DMS53 (cell line): ENCODE measurements around the gene PCDHB14.
"Not testable (repeated sequence)": the region's sequence is repeated elsewhere in the genome, so short reads cannot be mapped to it uniquely, and the experiment has no call there.

Experiments used
- DNase-seq: peaks from one replicate; lab custom pipeline; 2025; lab: John Stamatoyannopoulos, UW

PCDHB14 gene

GRCh38 chr5:141210281-141210680, 12.9 kb upstream of the PCDHB14 start:
- not testable (repeated sequence) for DNase-seq

GRCh38 chr5:141210849-141211248, 12.3 kb upstream of the PCDHB14 start:
- not testable (repeated sequence) for DNase-seq

DNA sequence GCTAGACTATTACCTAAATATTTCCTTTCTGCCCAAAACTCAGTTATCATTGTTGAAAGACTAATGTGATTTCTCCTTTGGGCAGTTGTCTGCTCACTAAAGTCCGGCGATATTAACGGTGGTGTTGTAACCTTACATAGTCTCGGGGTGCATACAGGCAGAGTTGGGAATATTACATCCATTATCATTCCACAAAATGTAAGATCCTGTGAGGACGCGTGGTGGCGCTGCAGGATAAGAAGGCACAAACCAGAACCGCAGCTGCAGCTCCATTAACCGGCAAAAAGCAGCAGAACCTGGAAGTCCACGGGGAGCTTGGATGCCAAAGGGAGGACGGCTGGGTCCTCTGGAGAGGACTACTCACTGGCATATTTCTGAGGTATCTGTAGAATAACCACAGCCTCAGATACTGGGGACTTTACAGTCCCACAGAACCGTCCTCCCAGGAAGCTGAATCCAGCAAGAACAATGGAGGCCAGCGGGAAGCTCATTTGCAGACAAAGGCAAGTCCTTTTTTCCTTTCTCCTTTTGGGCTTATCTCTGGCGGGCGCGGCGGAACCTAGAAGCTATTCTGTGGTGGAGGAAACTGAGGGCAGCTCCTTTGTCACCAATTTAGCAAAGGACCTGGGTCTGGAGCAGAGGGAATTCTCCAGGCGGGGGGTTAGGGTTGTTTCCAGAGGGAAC, 9.3 kb upstream of the PCDHB14 start, which contains the start of gene PCDHB13:
Gene PCDHB13, plus strand, starts transcription at position 264 of the 684 bp plus-strand sequence. Its CDS starts 205 bp downstream, at position 469.
- peak; percentile 84 for DNase-seq

DNA sequence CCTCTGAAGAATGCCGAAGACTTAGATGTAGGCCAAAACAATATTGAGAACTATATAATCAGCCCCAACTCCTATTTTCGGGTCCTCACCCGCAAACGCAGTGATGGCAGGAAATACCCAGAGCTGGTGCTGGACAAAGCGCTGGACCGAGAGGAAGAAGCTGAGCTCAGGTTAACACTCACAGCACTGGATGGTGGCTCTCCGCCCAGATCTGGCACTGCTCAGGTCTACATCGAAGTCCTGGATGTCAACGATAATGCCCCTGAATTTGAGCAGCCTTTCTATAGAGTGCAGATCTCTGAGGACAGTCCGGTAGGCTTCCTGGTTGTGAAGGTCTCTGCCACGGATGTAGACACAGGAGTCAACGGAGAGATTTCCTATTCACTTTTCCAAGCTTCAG, 8.6 kb upstream of the PCDHB14 start:
- DNase-seq: not testable (repeated sequence)

GRCh38 chr5:141215504-141215903, 7.6 kb upstream of the PCDHB14 start:
- not testable (repeated sequence) for DNase-seq

- DNase-seq: not testable (repeated sequence)
These were observed 7.1 kb upstream of the PCDHB14 start for GRCh38 chr5:141216035-141216434.

GRCh38 chr5:141224844-141225243, 1.7 kb downstream of the PCDHB14 start:
- not testable (repeated sequence) for DNase-seq

GRCh38 chr5:141225421-141225820, 2.3 kb downstream of the PCDHB14 start:
- not testable (repeated sequence) for DNase-seq

GRCh38 chr5:141234109-141234667, 11.0 kb downstream of the PCDHB14 start:
- DNase-seq: peak; percentile 45

GRCh38 chr5:141235922-141236321, 12.8 kb downstream of the PCDHB14 start:
- DNase-seq: not testable (repeated sequence)

GRCh38 chr5:141236516-141237313, 13.6 kb downstream of the PCDHB14 start:
- no peak for DNase-seq

DNA sequence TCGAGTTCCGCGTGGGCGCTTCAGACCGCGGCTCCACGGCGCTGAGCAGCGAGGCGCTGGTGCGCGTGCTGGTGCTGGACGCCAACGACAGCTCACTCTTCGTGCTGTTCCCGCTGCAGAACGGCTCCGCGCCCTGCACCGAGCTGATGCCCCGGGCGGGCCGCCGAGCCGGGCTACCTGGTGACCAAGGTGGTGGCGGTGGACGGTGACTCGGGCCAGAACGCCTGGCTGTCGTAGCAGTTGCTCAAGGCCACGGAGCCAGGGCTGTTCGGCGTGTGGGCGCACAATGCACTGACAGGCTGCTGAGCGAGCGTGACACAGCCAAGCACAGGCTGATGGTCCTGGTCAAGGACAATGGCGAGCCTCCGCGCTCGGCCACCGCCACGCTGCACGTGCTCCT, 18.4 kb downstream of the PCDHB14 start:
- DNase-seq: no peak

DNA sequence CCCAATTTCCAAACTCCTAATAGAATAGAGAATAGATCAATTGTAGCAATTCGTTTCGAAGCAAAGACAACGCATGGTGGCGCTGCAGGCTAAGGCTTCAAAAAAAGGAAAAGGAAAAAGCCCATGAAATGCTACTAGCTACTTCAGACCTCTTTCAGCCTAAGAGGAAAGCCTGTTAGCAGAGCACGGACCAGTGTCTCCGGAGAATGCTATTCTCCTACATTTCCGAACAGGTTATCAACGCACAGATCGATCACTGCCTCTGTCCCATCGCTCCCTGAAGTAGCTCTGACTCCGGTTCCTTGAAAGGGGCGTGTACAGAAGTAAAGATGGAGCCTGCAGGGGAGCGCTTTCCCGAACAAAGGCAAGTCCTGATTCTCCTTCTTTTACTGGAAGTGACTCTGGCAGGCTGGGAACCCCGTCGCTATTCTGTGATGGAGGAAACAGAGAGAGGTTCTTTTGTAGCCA, 22.1 kb downstream of the PCDHB14 start, which contains the start of gene PCDHB15:
Gene PCDHB15, plus strand, starts transcription at position 146 of the 468 bp plus-strand sequence. Its CDS starts 184 bp downstream, at position 330.
- peak; percentile 75 for DNase-seq

GRCh38 chr5:141246971-141247370, 23.8 kb downstream of the PCDHB14 start:
- not testable (repeated sequence) for DNase-seq

DNA sequence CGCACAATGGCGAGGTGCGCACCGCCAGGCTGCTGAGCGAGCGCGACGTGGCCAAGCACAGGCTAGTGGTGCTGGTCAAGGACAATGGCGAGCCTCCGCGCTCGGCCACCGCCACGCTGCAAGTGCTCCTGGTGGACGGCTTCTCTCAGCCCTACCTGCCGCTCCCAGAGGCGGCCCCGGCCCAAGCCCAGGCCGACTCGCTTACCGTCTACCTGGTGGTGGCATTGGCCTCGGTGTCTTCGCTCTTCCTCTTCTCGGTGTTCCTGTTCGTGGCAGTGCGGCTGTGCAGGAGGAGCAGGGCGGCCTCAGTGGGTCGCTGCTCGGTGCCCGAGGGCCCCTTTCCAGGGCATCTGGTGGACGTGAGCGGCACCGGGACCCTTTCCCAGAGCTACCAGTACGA, 24.3 kb downstream of the PCDHB14 start:
- DNase-seq: not testable (repeated sequence)

DNA sequence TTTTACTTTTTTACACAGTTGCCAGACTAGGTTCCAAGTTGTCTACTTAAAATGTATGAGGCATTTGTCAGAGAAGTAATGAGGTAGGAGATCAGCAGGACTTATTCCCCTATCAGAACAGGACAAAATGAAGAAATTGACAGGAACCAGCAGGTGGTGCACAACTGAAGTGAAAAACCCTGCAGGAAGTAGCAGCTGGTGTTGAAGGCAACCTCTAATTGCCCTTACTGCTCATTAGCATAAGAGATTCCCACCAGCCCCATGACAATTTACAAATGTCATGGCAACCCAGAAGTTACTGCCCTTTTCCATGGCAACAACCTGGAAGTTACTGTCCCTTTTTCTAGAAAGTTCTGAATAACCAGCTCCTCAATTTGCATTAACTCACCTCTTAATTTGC, 27.4 kb downstream of the PCDHB14 start:
- DNase-seq: no peak

DNA sequence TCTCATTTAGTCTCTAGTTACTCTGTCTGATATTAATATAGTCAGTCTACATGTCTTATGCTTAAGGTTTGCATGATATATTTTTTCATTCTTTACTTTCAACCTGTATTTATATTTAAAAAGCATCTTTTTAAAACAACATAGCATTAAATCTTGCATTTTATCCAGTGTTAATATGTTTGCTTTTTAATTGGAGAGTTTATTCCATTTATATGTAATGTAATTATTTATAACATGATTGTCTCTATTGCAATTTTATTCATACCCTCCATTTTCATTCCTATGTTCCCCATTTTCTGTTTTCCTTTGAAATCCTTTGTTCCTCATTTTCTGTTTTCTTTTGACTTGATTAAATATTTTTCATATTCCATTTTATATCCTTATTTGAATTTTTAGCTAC, 35.3 kb downstream of the PCDHB14 start:
- no peak for DNase-seq

DNA sequence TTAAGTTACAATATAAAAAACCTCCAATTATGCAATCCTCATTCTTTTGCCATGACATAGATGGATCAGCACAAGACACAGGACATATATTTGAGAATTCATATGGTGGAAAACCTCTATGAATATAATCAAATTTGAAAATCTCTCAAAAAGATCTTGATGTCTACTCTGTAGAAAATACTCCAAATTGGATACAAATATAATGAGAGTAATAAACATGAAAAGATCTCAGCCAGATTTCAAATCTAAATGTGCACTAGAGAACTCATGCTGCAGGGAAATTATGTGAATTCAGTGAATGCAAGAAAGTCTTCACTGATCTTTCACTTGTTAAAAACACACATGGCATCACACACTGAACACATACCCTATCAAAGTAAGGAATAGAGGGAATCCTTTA, 35.8 kb downstream of the PCDHB14 start:
- DNase-seq: no peak

DNA sequence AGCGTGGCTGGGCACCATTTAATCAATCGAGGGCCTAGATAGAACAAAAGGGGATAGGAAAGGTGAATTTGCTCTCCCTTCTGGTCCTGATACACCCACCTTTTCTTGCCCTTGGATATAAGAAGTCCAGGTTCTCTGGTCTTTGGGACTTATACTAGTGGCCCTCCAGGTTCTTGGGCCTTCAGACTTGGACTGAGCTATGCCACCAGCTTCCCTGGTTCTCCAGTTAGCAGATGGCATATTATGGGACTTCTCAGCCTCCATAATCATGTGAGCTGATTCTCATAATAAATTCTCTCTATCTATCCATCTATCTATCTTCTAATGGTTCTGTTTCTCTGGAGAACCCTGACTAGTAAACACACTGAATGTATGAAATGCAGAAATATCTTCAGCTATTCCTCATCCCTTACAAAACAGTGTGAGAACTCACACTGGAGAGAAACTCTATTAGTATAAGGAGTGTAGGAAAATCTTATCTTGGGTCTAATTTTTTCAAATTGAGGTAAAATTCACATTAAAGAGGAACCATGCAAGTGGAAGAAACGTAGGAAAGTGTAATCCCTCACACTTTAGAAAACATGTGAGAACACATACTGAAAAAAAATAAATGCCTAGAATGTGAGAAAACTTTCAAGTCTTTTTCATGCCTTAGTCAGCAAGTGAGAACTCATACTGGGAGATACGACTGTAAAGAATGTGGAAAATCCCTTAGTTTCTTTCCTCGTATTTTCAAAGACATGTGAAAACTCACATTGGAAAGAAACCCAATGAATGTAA, 37.5 kb downstream of the PCDHB14 start:
- peak; percentile 57 for DNase-seq

GRCh38 chr5:141261238-141261546, 38.0 kb downstream of the PCDHB14 start:
- DNase-seq: no peak

- DNase-seq: no peak
These were observed 46.1 kb downstream of the PCDHB14 start for GRCh38 chr5:141269195-141269594.

GRCh38 chr5:141272906-141273305, 49.8 kb downstream of the PCDHB14 start:
- peak; percentile 27 for DNase-seq
